HL-60/S4 treated with phorbol 12-myristate 13-acetate at 8.2 ng/mL for 4 days and 3 days (cell line): ENCODE data around the gene CD300LD.

ENCODE experiments used
- in situ Hi-C: fragments of 300-500 bp; cut with MboI; formaldehyde crosslinking; loops from 2 replicates; pipeline ENCODE4 v1.15.0; 2022; ENCODE audit warnings: low sequenced_read_pairs

The CD300LD gene

DNA sequence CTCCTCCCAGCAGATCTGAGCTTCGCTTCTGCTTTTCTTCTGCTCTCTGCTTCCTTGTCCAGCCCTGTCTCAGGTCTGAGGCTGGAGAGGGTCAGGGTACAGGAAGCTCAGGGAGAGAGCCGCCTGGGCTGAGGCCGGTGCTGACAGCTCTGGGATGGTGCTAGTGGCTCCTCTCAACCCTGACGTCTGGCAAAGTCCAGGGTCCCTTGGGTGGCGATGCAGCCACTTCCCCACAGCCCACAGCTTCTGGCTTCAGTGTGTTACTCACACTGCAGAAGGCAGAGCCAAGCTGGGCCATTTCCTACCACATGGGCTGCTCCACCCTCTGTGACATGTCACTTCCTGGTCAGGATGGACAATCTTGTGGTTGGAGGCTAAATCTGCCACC, 46.2 kb downstream of the CD300LD start, which contains the start of gene CD300C:
TSS of gene CD300C (minus strand) at position 273 of the 388 bp plus-strand sequence. CDS start 333 bp downstream, outside the sequence.
- in situ Hi-C loops = no loop called here

DNA sequence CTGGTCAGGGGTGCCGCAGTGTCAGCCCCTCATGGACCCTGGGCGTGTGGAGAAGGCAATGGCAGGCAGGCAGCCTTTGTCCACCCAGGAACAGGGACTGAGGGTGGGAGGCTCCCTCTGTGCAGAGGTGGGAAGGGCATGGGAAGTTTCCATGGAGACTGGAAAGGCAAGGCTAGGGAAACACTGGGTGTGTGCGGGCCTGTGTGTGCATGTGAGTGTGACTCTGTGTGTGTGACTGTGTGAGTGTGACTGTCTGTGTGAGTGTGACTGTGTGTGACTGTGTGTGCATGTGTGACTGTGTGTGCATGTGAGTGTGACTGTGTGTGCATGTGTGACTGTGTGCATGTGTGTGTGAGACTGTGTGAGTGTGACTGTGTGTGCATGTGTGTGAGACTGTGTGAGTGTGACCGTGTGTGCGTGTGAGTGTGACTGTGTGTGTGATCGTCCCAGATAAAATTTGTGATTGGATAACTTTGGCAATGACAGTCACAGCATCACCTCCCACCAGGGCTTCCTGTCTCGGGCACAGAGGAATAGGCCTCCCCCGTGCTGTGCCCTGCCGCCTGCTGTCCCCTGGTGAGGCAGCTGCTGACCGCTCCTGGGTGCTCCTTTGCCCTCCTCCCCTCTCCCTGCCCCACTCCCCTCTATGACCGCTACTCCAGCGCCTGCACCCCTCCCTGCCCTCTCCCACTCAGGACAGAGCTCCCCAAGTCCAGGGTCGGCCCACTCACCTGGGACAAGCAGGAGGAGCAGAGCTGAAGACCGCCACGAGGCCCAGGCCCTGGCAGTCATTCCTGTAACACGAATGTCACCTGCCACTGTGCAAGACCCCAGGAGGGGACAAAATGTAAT, 46.9 kb downstream of the CD300LD start:
- in situ Hi-C loops = no loop called here

GRCh38 chr17:74543891-74544760, 48.0 kb downstream of the CD300LD start:
- in situ Hi-C loops = no loop called here

DNA sequence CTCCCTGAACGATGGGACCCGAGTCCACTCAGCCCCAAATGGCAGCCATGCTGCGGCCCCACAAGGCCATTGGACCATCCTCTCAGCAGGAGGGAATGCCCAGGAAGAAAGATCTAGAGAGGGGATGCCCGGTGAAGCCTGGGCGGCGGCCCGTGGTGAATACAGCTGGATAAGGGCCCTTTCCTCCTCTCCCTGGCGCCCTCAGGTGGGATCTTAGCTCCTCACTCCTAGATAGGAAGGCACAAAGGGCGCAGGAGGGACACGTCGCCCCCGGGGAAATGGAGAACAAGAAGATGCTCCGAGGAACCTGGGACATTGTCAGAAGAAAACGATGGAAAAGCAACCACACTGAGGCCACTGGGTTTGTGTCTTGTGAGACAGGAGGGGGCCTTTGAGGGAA, 48.7 kb downstream of the CD300LD start:
- in situ Hi-C loops = no loop called here

DNA sequence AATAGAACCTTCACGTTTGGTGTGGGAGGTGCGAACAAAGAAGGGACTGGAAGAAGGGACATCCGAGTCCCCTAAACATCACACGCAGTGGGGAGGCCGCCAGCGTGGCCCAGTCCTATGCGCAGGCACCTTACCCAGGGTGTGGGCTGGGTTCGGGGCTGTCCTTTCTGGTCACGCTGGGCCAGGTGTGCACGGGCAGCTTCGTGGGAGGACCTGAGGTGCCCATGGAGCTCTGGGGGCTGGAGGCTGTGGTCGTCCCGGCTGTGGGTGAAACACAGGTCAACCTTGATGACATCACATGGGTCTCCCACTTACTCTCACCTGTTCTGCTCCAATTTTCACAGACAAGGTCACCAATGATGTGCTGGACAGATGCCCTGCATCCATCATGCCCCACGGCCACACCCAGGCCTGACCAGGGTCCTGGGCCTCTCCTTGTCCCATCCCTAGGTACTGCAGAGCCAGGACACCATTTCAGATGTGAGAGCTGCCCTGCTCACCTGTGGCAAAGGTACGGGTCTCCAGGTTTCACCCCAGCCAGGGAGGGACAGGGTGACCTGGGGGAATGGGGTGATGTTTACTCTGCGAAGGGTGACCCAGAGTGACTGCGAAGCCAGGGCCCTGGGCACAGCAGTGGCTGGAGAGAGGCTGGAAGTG, 49.2 kb downstream of the CD300LD start:
- in situ Hi-C loops = no loop called here

DNA sequence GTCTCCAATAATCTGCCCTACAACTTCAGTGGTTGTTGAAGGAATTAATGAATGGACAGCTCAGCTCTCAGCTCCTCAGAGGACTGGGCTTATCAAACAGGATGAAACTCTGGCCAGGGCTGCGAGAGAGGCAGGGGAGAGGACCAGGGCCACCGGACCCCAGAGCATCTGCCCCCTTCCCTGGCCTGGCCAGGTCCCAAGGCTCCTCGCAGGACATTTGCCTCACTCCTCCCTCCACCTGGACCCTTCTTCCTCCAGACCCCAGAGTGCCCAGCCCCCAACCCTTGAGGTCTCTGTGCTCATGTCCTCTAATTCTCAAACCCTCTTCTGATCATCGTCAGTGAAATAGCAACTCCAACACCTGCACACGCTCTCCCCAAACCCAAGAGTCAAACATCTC, 49.9 kb downstream of the CD300LD start:
- in situ Hi-C loops = no loop called here

- in situ Hi-C loops = no loop called here
Observed at GRCh38 chr17:74541176-74542111, 50.6 kb downstream of the CD300LD start.

DNA sequence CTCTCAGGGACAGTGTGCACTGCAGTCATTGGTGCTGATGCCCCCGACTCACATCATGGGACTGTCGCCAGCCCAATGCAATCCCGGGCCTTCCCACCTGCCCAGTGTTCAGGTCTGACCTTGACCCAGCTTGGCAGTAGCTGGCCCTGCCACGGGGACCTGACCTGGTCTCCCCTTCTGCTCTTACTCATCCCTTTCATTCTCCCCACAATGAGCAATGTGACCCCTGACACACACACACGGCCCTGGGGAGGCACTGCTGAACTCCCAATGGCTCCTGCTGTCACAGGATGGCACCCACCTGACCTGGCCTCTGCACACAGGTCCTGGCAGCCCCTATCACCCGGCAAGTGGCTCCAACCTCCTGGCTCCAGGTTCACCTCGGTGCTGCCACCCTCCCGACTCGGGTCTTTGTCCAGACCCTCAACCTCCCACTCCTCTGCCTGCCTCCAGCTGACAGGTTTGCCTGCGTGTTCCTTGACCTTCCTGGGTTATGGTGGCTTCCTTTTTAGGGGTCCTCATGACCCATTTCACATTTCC, 52.7 kb downstream of the CD300LD start:
- in situ Hi-C loops = no loop called here

DNA sequence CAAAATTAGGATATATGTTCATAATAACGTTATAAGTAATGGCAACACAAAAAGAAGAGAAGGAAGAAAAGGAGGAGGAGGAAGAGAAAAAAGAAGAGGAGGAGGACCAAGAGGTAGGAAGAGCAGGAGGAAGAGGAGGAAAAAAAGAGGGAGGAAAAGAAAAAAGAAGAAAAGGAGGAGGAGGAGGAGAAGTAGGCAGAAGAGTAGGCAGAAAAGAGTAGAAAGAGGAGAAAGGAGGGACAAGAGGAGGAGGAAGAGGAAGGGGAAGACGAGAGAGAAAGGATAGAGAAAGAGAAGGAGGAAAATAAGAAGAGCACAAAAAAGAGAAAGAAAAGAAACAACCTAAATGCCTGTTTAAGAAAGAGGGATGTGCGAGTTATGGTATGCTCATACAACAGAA, 55.2 kb downstream of the CD300LD start:
- in situ Hi-C loops = no loop called here

GRCh38 chr17:74532115-74532514, 60.0 kb downstream of the CD300LD start:
- in situ Hi-C loops = no loop called here

GRCh38 chr17:74531231-74531761, 60.8 kb downstream of the CD300LD start, which contains the start of gene CD300LB:
Gene CD300LB, minus strand, starts transcription at chr17:74531475. Its CDS starts 125 bp downstream, at chr17:74531350.
- in situ Hi-C loops = no loop called here

DNA sequence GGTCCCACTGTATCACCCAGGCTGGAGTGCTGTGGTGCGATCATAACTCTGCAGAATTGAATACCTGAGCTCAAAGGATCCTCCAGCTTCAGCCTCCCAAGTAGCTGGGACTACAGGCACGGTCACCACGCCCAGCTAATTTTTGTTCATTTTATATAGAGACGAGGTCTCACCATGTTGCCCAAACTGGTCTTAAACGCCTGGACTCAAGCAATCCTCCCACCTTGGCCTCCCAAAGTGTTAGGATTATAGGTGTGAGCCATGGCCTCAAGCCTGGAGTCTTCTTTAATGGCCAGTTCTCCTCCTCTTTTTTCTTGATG, 61.3 kb downstream of the CD300LD start:
- in situ Hi-C loops = no loop called here
